Adrenal gland (tissue), 12 donors: Measurements from ENCODE around the gene RECQL. TPM values are rescaled to one million over a fixed set of nuclear protein-coding genes. Genes with fewer than 3 reads are reported as not detected.

Experiments
- DNase-seq, 7 donors: peaks; one replicate each; pipeline ENCODE4 v3.0.0-alpha.2; 2019 to 2020
- H3K27ac ChIP-seq, 5 donors: fragments of 200-600 bp; sonication (generic) in 4 of 5; 1 replicate in 3 of 5; 2 replicates in 2 of 5; pipeline versions ENCODE4 v1.5.1 to v1.8.0; 2016 to 2020; ENCODE audit warnings: mild to moderate bottlenecking in 1 of 5
- H3K27me3 ChIP-seq: fragments of 200-600 bp; 2 replicates; pipeline ENCODE4 v1.8.0; 2021
- H3K36me3 ChIP-seq, 2 donors: fragments of 200-600 bp; replicated peaks in 1 of 2; 1 replicate in 1 of 2; 2 replicates in 1 of 2; pipeline versions ENCODE4 v1.5.1 to v1.8.0; 2018 to 2022
- H3K4me1 ChIP-seq, 2 donors: fragments of 200-600 bp; replicated peaks in 1 of 2; 1 replicate in 1 of 2; 2 replicates in 1 of 2; pipeline versions ENCODE4 v1.5.1 to v1.8.0; 2018 to 2021
- H3K4me3 ChIP-seq, 4 donors: fragments of 200-600 bp; sonication (generic) in 3 of 4; one replicate each; pipeline ENCODE4 v1.5.1; 2016 to 2018
- H3K9me3 ChIP-seq, 3 donors: fragments of 200-600 bp; sonication (generic) in 1 of 3; replicated peaks in 1 of 3; 1 replicate in 2 of 3; 2 replicates in 1 of 3; pipeline versions ENCODE4 v1.5.1 to v1.8.0; 2016 to 2021
- POLR2A ChIP-seq, 2 donors: fragments of 450-650 bp; IDR thresholded peaks; one replicate each; pipeline ENCODE4 v1.6.1; 2017; ENCODE audit warnings: antibody characterized with exemption in 2 of 2, mild to moderate bottlenecking in 2 of 2, moderate library complexity in 1 of 2
- WGBS, 4 donors: extraction: QIAGEN DNeasy Blood & Tissue Kit in 2 of 4; methylation state at CpG; one replicate each; pipeline versions ENCODE4 v1.1.5 to v1.1.7; 2013 to 2017; 5-methylcytosine and 5-hydroxymethylcytosine counted together
- intact Hi-C, 2 donors: fragments of 100-400 bp; cut with DNase I; formaldehyde crosslinking; loops; one replicate each; pipeline versions ENCODE4 v1.14.1 to v1.15.0; 2022 to 2023
- polyA plus RNA-seq, 3 donors: library from polyadenylated mRNA; stranded (reverse); fragments of 200-250 nt in 2 of 3; fragments of 350-450 nt in 1 of 3; fragmentation: Illumina TruSeq in 1 of 3; extraction: RNeasy Lipid Tissue Mini Kit (QIAGEN cat#74804) in 1 of 3; gene quantifications; one replicate each; pipeline ENCODE4 v1.2.3, GENCODE V29; 2013 to 2014
- total RNA-seq, 9 donors: library from RNA; depleted of rRNA in 4 of 9; stranded (reverse); fragments of >200 nt in 4 of 9; fragments of 120-200 nt in 1 of 9; fragmentation: NEBNext Ultra II Directional in 1 of 9; extraction: Animal tissue kit (Norgen Biotek cat#: 25700) in 1 of 9; gene quantifications; one replicate each; pipeline versions ENCODE4 v1.1.0 to v1.2.4, GENCODE V29; 2013 to 2023
- TF ChIP-seq, protein P1 (sequence below), 6 experiments: fragments of 450-650 bp in 4 of 6; fragments of 200-600 bp in 2 of 6; sonication (generic) in 1 of 6; IDR thresholded peaks; 1 replicate in 5 of 6; 2 replicates in 1 of 6; pipeline versions ENCODE4 v1.5.1 to v1.8.0; 2016 to 2021; ENCODE audit warnings: antibody characterized with exemption in 6 of 6, mild to moderate bottlenecking in 2 of 6, moderate library complexity in 1 of 6
- donor health status: healthy with polysubstance abuse.
- donor health status: Bipolar disorder and iron deficiency.
- donor health status: DM: yes; HTN: yes; CAD: no.
- donor health status: DM: no; HTN: no; CAD: no.
- donor health status: DM: no; HTN: no; CAD: no.
- donor health status: DM: yes; HTN: yes; CAD: no.

RECQL gene
- total and polyA plus RNA-seq, 12 donors, result 12.6 to 42.1 (median 25.8) TPM

DNA sequence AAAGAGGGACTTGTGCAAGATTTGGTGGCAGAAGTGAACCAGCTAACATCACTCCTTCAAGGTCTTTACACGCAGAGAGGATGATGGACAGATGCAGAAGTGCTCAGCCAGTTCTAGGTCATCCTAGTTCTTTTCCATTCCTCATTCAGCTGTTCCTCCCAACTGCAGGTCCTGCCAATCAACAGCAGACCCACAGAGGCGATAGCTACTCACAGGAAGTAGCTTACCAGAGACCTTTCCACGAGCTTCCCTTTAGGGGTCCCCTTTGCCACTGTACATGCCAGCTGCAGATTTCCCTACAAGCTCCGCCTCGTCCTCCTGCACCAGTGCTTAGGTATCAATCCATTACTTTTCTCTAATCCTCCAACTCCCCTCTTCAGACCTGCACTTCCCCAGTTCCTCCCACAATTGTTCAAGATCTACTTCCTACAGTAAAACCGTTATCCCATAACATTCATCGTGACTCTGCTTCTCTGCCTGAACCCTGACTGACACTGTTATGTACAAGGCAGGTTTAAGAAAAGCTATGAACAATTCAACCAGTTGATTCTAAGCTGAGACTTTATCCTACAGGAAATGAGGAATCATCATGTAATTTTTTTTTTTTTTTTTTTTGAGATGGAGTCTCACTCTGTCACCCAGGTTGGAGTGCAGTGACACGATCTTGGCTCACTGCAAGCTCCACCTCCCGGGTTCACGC is 22.5 kb downstream of the RECQL start:
- H3K27me3 ChIP-seq, result no peaks in the 10 kb centered on the region
- no peak overlapping the region for H3K4me3 ChIP-seq
- intact Hi-C loops, result no loop called here
- no peak for TF ChIP-seq POLR2A (IDR thresholded peaks at IDR 0.05)
- TF ChIP-seq, protein P1, sequence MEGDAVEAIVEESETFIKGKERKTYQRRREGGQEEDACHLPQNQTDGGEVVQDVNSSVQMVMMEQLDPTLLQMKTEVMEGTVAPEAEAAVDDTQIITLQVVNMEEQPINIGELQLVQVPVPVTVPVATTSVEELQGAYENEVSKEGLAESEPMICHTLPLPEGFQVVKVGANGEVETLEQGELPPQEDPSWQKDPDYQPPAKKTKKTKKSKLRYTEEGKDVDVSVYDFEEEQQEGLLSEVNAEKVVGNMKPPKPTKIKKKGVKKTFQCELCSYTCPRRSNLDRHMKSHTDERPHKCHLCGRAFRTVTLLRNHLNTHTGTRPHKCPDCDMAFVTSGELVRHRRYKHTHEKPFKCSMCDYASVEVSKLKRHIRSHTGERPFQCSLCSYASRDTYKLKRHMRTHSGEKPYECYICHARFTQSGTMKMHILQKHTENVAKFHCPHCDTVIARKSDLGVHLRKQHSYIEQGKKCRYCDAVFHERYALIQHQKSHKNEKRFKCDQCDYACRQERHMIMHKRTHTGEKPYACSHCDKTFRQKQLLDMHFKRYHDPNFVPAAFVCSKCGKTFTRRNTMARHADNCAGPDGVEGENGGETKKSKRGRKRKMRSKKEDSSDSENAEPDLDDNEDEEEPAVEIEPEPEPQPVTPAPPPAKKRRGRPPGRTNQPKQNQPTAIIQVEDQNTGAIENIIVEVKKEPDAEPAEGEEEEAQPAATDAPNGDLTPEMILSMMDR (IDR thresholded peaks at IDR 0.05), result no peak
- H3K4me1 ChIP-seq, result no peaks in the 10 kb centered on the region
- 83 to 90% (median 86%) methylated on average over 10 of the region's 10 CpGs for WGBS, 4 donors
- no peak overlapping the region for H3K27ac ChIP-seq
- DNase-seq, result no peak
- H3K9me3 ChIP-seq, result no peaks in the 10 kb centered on the region
- H3K36me3 ChIP-seq, result peaks cover 0 to 53% of the 10 kb centered on the region in 2 donors

DNA sequence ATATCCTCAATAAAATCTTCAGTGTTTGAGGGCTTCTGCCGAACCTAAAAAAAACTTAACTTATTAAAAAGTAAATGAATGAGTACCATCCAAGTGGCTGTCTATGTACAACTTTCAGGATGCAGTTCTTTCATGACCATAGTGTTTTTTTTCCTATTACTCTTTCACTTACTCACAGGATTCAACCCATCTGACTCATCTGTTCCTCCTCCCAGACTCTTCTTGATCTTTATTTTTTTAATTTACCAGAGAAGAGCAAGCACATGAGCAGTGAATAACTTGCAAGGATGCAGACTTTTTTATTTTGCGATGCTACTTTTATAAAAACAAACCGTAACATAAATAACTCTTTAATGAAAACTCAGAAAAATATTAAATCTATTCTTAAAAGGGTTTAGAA is 24.5 kb downstream of the RECQL start:
- Histone ChIP-seq H3K27me3 (no peaks in the 10 kb centered on the region), H3K4me3 (no peak overlapping the region), H3K4me1 (no peaks in the 10 kb centered on the region), H3K27ac (no peak overlapping the region), H3K9me3 (no peaks in the 10 kb centered on the region), H3K36me3 (peaks cover 0 to 59% of the 10 kb centered on the region in 2 donors)
- intact Hi-C loops, result no loop called here
- 68 to 97% (median 90%) methylated on average over 3 of the region's 3 CpGs for WGBS, 4 donors
- no peak for DNase-seq
- TF ChIP-seq POLR2A (IDR thresholded peaks at IDR 0.05), result no peak
- TF ChIP-seq, protein P1 (IDR thresholded peaks at IDR 0.05), result no peak

DNA sequence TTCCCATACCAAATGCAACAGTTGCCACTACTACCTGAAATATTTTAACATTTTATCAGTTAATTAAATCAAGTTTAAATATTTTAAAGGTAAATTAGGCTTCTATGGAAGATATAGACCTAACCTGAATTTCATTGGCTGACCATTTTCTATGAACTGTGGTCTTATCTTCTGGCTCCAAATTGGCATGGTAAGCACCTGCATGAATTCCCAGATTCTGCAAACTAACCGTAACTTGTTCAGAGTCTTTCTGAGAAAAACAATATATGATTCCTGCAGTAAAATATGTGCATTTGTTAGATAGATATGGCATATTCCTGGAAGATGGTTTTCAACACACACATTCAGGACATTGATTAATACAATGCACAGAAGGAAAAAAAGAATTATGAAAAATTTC is 25.9 kb downstream of the RECQL start:
- peaks cover 0 to 64% of the 10 kb centered on the region in 2 donors for H3K36me3 ChIP-seq
- 98 to 100% (median 99%) methylated on average over 1 of the region's 1 CpG for WGBS, 4 donors

DNA sequence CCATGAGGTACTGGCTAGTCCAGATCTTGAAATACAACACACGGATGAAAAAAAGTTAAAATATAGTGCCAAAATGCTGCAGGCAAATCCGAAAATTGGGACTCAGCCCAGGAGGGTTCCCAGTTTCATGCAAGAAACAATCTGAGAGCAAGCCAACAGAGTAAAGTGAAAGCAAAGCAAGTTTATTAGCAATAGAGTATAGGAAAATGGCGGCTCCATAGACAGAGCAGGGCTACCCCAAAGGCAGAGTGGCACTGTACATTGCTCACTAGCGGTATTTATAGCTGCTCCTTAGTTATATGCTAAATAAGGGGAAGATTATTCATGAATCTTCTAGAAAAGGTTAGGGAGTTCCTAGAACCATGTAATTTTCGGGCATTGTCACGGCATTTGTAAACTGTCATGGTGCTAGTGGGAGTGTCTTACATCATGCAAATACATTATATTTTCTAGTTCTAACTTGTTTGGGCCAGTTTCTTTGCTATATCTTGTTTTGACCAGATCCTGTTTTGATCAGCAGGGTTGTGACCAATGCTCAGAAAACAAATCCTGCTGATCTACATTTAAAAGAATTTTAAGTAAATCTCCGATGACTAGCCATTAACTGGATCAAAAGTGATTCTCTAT is 29.1 kb downstream of the RECQL start:
- WGBS, 4 donors, result 93 to 97% (median 94%) methylated on average over 7 of the region's 7 CpGs
- no peak for DNase-seq
- no peaks in the 10 kb centered on the region for H3K4me1 ChIP-seq
- H3K9me3 ChIP-seq, result no peaks in the 10 kb centered on the region
- H3K36me3 ChIP-seq, result peaks cover 0 to 72% of the 10 kb centered on the region in 2 donors
- no peak overlapping the region for H3K4me3 ChIP-seq
- H3K27me3 ChIP-seq, result no peaks in the 10 kb centered on the region
- no peak for TF ChIP-seq POLR2A (IDR thresholded peaks at IDR 0.05)
- TF ChIP-seq, protein P1 (IDR thresholded peaks at IDR 0.05), result no peak
- intact Hi-C loops, result no loop called here
- H3K27ac ChIP-seq, result no peak overlapping the region

More for the DNA sequence above, 25.9 kb downstream of the RECQL start:
- Histone ChIP-seq H3K27ac (no peak overlapping the region), H3K4me3 (no peak overlapping the region), H3K27me3 (no peaks in the 10 kb centered on the region), H3K4me1 (no peaks in the 10 kb centered on the region), H3K9me3 (no peaks in the 10 kb centered on the region)
- no peak for DNase-seq
- TF ChIP-seq, protein P1 (IDR thresholded peaks at IDR 0.05), result no peak
- no peak for TF ChIP-seq POLR2A (IDR thresholded peaks at IDR 0.05)
- intact Hi-C loops, result no loop called here
